ENCODE measurements around the gene NACC2. TPM values are rescaled to one million over a fixed set of nuclear protein-coding genes. Genes with fewer than 3 reads are reported as not detected.

The NACC2 gene
- total RNA-seq, 6 experiments from 2014 or later: 38.2 to 46.7 (median 40.2) TPM

GRCh38 chr9:136119883-136120393 is 24.8 kb upstream of the NACC2 start:
- no peak for DNase-seq
- Mint-ChIP-seq H3K27me3 (ENCODE audit: insufficient read depth) (peaks cover 4% of the 10 kb centered on the region), H3K36me3 (ENCODE audit: low read depth) (peaks cover 3% of the 10 kb centered on the region; the same call in 1 of the 2 replicates), H3K4me1 (ENCODE audit: low read depth) (no peaks in the 10 kb centered on the region), H3K27ac (peak overlapping the region; percentile 80), H3K9me3 (peaks cover 2% of the 10 kb centered on the region), H3K4me3 (peak overlapping the region; percentile 87)
- TF ChIP-seq, protein P1, sequence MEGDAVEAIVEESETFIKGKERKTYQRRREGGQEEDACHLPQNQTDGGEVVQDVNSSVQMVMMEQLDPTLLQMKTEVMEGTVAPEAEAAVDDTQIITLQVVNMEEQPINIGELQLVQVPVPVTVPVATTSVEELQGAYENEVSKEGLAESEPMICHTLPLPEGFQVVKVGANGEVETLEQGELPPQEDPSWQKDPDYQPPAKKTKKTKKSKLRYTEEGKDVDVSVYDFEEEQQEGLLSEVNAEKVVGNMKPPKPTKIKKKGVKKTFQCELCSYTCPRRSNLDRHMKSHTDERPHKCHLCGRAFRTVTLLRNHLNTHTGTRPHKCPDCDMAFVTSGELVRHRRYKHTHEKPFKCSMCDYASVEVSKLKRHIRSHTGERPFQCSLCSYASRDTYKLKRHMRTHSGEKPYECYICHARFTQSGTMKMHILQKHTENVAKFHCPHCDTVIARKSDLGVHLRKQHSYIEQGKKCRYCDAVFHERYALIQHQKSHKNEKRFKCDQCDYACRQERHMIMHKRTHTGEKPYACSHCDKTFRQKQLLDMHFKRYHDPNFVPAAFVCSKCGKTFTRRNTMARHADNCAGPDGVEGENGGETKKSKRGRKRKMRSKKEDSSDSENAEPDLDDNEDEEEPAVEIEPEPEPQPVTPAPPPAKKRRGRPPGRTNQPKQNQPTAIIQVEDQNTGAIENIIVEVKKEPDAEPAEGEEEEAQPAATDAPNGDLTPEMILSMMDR (IDR thresholded peaks at IDR 0.05): no peak

GRCh38 chr9:136119061-136119882 is 24.2 kb upstream of the NACC2 start:
- no peaks in the 10 kb centered on the region for H3K9me3 Mint-ChIP-seq
- H3K27me3 Mint-ChIP-seq (ENCODE audit: insufficient read depth): peaks cover 4% of the 10 kb centered on the region
- peak overlapping the region; percentile 80 for H3K27ac Mint-ChIP-seq
- H3K36me3 Mint-ChIP-seq (ENCODE audit: low read depth): no peaks in the 10 kb centered on the region
- H3K4me3 Mint-ChIP-seq: peak overlapping the region; percentile 87
- TF ChIP-seq, protein P1 (IDR thresholded peaks at IDR 0.05): no peak; the same call in 1 of the 2 replicates
- no peaks in the 10 kb centered on the region for H3K4me1 Mint-ChIP-seq (ENCODE audit: low read depth)
- peak; percentile 35 for DNase-seq

DNA sequence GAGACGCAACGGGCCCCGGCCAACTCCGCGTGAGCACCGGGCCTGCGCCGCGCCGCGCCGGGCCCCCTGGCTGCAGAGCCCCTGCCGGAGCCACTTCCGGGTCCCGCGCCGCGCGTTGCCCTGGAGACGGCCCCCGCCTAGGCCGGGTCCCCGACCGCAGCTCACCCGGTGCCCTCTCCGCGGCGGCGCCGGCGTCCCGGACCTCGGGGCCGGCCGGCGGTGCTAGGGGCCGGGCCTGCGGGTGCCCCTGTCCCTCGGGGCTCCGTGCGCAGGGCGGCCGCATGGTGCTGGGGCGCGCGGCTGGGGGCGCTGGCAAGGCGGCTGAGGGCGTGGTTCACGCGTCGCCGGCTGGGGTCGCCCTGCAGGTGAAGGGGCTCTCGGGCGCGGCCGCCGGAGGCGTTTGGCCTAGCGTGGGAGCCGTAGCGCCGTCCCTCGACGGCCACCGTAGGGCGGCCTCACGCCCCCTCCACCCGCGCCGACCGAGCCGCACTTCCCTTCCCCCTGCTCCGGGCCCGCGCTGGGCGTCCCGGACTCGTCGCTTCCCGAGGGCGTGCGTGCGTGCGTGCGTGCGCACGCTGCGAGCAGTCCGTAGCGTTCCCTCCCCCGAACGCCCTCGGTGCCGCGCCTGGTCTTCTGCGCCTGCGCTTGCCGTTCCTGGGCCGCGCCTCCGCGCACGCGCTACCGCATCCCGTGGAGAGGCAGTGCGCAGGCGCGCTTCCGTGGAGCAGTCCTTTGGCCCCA is 23.4 kb upstream of the NACC2 start, which contains the start of gene TMEM250:
Gene TMEM250, minus strand, starts transcription at position 556 of the 741 bp plus-strand sequence. CDS start 1,975 bp downstream, outside the sequence.
- H3K4me3 Mint-ChIP-seq: peak within 1 kb of the TSS; percentile 87
- peak within 1 kb of the TSS; percentile 80 for H3K27ac Mint-ChIP-seq
- TF ChIP-seq, protein P1 (IDR thresholded peaks at IDR 0.05): 0 out of 2 replicates have a peak, but pooled peaks have one; percentile 22
- no peaks in the 10 kb centered on the region for H3K36me3 Mint-ChIP-seq (ENCODE audit: low read depth)
- no peaks in the 10 kb centered on the region for H3K4me1 Mint-ChIP-seq (ENCODE audit: low read depth)
- H3K27me3 Mint-ChIP-seq (ENCODE audit: insufficient read depth): no peaks in the 10 kb centered on the region
- peak; percentile 95 for DNase-seq
- H3K9me3 Mint-ChIP-seq: no peaks in the 10 kb centered on the region

DNA sequence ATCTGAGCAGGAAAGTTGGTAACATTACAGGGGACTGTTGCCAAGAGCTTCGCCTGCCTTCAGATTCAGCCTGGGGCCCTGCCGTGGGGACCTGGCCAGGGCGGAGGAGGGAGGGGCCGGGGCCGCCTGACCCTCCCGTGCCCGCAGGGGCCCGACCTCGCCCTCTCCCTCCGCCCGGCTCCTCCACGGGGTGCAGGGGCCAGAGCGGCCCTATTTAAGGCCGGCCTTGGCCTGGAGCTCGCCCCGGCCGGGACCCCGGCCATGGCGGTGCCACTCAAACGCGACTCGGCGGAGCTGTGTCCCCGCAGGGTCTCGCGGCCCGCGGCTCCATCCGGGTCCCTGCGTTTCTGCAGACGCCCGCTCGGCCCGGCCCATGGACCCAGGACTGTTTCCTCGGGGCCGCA is 22.8 kb upstream of the NACC2 start:
- Mint-ChIP-seq H3K27me3 (ENCODE audit: insufficient read depth) (no peaks in the 10 kb centered on the region), H3K27ac (peak overlapping the region; percentile 73), H3K4me3 (peak overlapping the region; percentile 86), H3K9me3 (no peaks in the 10 kb centered on the region), H3K36me3 (ENCODE audit: low read depth) (no peaks in the 10 kb centered on the region), H3K4me1 (ENCODE audit: low read depth) (no peaks in the 10 kb centered on the region)
- TF ChIP-seq, protein P1 (IDR thresholded peaks at IDR 0.05): no peak
- DNase-seq: no peak

GRCh38 chr9:136117291-136117915 is 22.3 kb upstream of the NACC2 start:
- H3K4me3 Mint-ChIP-seq: peak overlapping the region; percentile 86
- no peak for DNase-seq
- no peaks in the 10 kb centered on the region for H3K27me3 Mint-ChIP-seq (ENCODE audit: insufficient read depth)
- no peaks in the 10 kb centered on the region for H3K36me3 Mint-ChIP-seq (ENCODE audit: low read depth)
- H3K4me1 Mint-ChIP-seq (ENCODE audit: low read depth): no peaks in the 10 kb centered on the region
- peak overlapping the region; percentile 73 for H3K27ac Mint-ChIP-seq
- TF ChIP-seq, protein P1 (IDR thresholded peaks at IDR 0.05): no peak
- H3K9me3 Mint-ChIP-seq: no peaks in the 10 kb centered on the region

Measured in HFFc6 (cell line).